ENCODE measurements around the gene SNX22.

SNX22 gene

DNA sequence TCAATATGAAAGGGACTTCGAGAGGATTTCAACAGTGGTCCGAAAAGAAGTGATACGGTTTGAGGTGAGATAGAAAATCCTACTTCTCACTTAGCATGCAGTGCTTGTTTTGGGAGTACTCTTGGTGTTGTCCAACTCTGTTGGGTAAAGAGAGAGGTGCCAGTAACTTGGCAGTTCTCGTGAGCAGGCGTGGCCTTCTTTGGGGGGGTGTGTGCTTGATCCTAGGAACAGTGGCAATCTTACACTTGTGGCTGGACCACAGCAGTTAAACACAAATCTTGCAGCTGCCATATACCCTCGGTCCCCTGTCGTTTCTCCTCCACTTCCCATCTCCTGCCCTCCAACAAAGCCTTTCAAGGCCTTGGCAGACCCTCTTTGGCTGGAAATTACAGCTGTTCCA lies 15.2 kb upstream of the SNX22 start:
- TF ChIP-seq, protein P1, sequence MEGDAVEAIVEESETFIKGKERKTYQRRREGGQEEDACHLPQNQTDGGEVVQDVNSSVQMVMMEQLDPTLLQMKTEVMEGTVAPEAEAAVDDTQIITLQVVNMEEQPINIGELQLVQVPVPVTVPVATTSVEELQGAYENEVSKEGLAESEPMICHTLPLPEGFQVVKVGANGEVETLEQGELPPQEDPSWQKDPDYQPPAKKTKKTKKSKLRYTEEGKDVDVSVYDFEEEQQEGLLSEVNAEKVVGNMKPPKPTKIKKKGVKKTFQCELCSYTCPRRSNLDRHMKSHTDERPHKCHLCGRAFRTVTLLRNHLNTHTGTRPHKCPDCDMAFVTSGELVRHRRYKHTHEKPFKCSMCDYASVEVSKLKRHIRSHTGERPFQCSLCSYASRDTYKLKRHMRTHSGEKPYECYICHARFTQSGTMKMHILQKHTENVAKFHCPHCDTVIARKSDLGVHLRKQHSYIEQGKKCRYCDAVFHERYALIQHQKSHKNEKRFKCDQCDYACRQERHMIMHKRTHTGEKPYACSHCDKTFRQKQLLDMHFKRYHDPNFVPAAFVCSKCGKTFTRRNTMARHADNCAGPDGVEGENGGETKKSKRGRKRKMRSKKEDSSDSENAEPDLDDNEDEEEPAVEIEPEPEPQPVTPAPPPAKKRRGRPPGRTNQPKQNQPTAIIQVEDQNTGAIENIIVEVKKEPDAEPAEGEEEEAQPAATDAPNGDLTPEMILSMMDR (IDR thresholded peaks at IDR 0.05; ENCODE audit: low read depth, low read length): no peak
- H3K4me3 ChIP-seq (ENCODE audit: low read depth, low read length): no peak overlapping the region

DNA sequence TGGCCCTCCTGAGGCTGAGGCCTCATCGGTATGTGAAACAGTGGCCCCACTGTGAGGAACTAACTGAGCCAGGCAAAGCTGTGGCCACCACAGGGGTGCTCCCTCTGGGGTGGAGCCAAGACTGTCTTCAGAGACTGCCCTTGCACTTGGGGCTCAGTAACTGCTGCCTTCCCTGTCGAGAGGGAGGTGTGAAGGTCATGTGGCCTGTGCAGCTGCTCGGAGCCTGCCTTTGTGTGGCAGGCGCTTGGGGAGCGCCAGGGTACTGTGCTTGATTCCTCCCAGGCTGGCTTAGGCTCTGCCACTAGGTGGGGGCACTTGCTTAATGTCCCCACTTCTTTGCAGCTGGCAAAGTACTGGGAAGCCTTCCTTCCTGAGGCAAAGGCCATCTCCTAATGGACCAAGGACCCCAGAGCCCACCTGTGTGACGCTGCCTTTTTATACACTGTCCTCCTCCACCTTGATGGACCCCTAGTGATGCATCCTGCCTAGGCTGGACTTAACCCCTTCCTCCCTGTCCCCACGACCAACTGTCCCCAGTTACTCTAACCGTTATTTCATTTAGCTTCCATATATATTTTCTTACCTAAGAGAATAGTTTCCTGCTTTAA lies 14.2 kb upstream of the SNX22 start:
- H3K4me3 ChIP-seq (ENCODE audit: low read depth, low read length): no peak overlapping the region
- TF ChIP-seq, protein P1 (IDR thresholded peaks at IDR 0.05; ENCODE audit: low read depth, low read length): no peak

DNA sequence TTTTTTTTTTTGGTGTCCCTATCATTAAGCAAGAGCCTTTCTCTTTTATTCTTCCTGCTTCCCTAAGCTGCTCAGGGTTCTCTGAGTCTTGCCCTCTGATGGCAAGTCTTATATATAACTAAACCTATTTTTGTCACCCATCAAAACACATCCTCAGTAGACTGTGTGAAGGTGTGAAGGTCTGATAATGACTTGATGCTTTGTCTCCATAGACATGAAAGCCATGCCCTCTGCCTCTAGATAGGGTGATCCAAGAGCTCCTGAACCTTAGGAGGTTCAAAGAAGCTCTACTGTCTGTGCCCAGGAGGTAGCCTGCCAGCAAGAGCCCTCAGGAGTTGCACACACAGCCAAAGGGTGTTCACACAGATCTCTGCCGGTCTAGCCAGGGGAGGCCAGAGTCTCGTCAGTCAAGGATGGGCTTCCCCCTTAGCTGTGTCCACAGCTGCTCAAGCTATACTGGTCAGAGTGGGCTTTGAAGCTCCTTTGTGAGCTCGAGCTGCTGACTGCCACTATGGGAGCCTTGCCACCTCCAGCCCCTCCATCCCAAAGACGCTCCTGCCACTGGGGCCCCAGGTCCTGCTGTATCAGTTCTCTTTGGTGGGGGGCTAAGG lies 13.1 kb upstream of the SNX22 start:
- H3K4me3 ChIP-seq (ENCODE audit: low read depth, low read length): no peak overlapping the region
- TF ChIP-seq, protein P1 (IDR thresholded peaks at IDR 0.05; ENCODE audit: low read depth, low read length): no peak

DNA sequence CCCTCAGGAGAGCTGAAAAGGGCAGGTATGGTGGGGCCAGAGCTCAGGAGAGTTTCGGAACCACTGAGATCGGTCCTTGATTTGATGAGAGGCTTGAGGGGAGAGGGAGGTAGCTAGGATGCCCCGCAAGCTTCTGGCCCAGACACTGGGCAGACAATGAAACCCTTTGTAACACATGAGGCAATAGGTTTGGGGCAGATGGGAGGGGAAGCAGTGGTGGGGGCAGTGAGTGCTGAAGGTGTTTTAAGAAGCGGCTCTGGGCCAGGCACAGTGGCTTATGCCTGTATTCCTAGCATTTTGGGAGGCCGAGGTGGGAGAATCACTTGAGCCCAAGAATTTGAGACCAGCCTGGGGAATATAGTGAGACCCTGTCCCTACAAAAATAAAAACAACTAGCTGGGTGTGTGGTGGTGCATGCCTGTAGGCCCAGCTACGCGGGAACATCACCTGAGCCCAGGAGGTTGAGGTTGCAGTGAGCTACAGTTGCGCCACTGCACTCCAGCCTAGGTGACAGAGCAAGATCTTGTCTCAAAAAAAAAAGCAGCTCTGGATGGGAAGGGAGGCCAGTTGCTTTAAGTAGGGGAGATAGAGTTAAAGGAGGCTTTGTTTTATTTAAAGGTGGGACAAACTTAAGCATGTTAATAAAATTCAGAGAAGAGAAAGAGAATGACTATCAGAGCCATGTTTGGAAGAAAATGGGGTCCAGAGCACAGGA lies 9.6 kb upstream of the SNX22 start:
- H3K4me3 ChIP-seq (ENCODE audit: low read depth, low read length): no peak overlapping the region
- TF ChIP-seq, protein P1 (IDR thresholded peaks at IDR 0.05; ENCODE audit: low read depth, low read length): no peak

DNA sequence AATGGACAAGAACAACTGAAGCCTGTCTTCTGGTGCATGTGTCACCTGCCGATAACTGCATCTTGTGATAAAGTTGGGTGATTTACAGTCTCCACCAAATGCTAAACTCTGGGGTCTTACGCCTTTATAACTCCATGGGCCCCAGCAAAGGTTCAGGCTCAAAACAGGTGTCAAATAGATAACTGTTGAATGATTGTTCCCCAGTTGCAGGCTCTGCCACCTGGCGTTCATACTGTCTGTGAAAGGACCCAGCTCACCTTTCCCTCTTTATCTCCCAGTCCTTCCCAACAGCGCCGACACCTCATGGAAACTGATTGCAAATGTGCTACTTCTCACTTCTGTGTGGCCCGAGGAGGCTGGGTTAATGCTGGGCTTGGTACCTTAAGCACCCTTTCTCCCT lies 8.3 kb upstream of the SNX22 start:
- TF ChIP-seq, protein P1 (IDR thresholded peaks at IDR 0.05; ENCODE audit: low read depth, low read length): no peak
- no peak overlapping the region for H3K4me3 ChIP-seq (ENCODE audit: low read depth, low read length)

DNA sequence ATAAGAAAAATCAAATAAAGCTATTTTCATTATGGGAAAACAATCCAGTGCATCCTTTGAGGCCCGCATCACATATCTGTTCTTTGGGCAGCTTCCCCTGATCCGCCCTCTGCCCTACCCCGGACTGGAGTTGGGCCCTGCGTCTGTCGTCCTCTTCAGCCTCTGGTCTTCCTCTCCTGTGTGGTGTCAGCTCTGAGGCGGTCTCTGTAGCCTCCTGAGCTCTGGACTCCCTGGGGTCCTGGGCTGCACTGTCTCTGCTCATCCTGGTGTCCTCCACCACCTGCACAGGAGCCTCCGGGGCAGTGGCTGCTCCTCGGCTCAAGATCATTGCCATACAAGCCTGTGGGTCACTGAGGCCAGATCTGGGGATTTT lies 7.4 kb upstream of the SNX22 start:
- TF ChIP-seq, protein P1 (IDR thresholded peaks at IDR 0.05; ENCODE audit: low read depth, low read length): no peak
- no peak overlapping the region for H3K4me3 ChIP-seq (ENCODE audit: low read depth, low read length)

Data from WI38 (cell line).